Muscle of back (tissue), 11 donors: ENCODE results near the gene RCCD1. TPM values are rescaled to one million over a fixed set of nuclear protein-coding genes. Genes with fewer than 3 reads are reported as not detected.
A peak's percentile ranks its signal among the peaks of the same experiment; 100 is the strongest.

ENCODE experiments used
- DNase-seq, 3 donors: peaks; one replicate each; pipeline versions ENCODE4 v3.0.0 to v3.0.0-alpha.2; 2013
- polyA plus RNA-seq, 10 donors: library from polyadenylated mRNA; unstranded; fragments of 120-200 nt; gene quantifications; one replicate each; pipeline ENCODE4 v1.2.1, GENCODE V29; 2013; ENCODE audit not compliant: insufficient read length in 10 of 10

The RCCD1 gene
- polyA plus RNA-seq, 10 donors: 9.8 to 18.6 (median 12.2) TPM

GRCh38 chr15:90962021-90962420, 7.3 kb downstream of the RCCD1 start:
- DNase-seq: no peak

GRCh38 chr15:90966262-90966661, 11.6 kb downstream of the RCCD1 start:
- no peak for DNase-seq

GRCh38 chr15:90967206-90967605, 12.5 kb downstream of the RCCD1 start:
- DNase-seq: no peak

- DNase-seq: no peak
These were observed 13.8 kb downstream of the RCCD1 start for GRCh38 chr15:90968434-90968833.

- no peak for DNase-seq
These were observed 15.6 kb downstream of the RCCD1 start for GRCh38 chr15:90970274-90970673.

GRCh38 chr15:90972133-90972532, 17.4 kb downstream of the RCCD1 start:
- DNase-seq: no peak

GRCh38 chr15:90974216-90974615, 19.5 kb downstream of the RCCD1 start:
- no peak for DNase-seq

GRCh38 chr15:90979582-90979981, 24.9 kb downstream of the RCCD1 start:
- DNase-seq: no peak

GRCh38 chr15:90981681-90982080, 27.0 kb downstream of the RCCD1 start:
- no peak for DNase-seq

GRCh38 chr15:90982135-90982534, 27.5 kb downstream of the RCCD1 start:
- no peak for DNase-seq

- DNase-seq: no peak
These were observed 32.3 kb downstream of the RCCD1 start for GRCh38 chr15:90986790-90987507.

GRCh38 chr15:90987561-90988141, 33.0 kb downstream of the RCCD1 start:
- DNase-seq: no peak

- DNase-seq: no peak
These were observed 33.6 kb downstream of the RCCD1 start for GRCh38 chr15:90988296-90988695.

GRCh38 chr15:90989040-90989768, 34.5 kb downstream of the RCCD1 start:
- no peak for DNase-seq

GRCh38 chr15:90990446-90990845, 35.8 kb downstream of the RCCD1 start:
- DNase-seq: no peak

- DNase-seq: no peak
These were observed 37.1 kb downstream of the RCCD1 start for GRCh38 chr15:90991587-90992285.

- no peak for DNase-seq
These were observed 39.4 kb downstream of the RCCD1 start for GRCh38 chr15:90994059-90994416.

GRCh38 chr15:90994417-90995311, 40.0 kb downstream of the RCCD1 start, which contains the start of gene PRC1:
TSS of gene PRC1 (minus strand) at chr15:90994535. CDS start at chr15:90994417, 118 bp downstream.
- peak; percentile 97 to 99 (median 98) for DNase-seq

- no peak for DNase-seq
These were observed 44.1 kb downstream of the RCCD1 start for GRCh38 chr15:90998737-90999136.

GRCh38 chr15:91001209-91001608, 46.5 kb downstream of the RCCD1 start:
- no peak for DNase-seq

- DNase-seq: no peak
These were observed 52.6 kb downstream of the RCCD1 start for GRCh38 chr15:91007266-91007665.
